K562 (cell line): Measurements from ENCODE around the gene RFLNA. TPM values are rescaled to one million over a fixed set of nuclear protein-coding genes. Genes with fewer than 3 reads are reported as not detected.

Experiments used
- ATAC-seq: fragments of 200-7000 bp; cut with Tn5 transposase; 3 replicates; pipeline ENCODE4 v1.9.1; 2020; ENCODE audit warnings: moderate library complexity
- BruUV-seq: library from RNA; stranded (reverse); fragments of 400-500 nt; replicated peaks from 2 replicates; lab custom pipeline; 2021; lab: Mats Ljungman, UMichigan
- CTCF ChIA-PET: fragments of 300-600 bp; formaldehyde crosslinking; extraction: SDS; loops from one replicate; lab custom pipeline; 2021; ENCODE audit warnings: low intra/inter-chr PET ratio; lab: Yijun Ruan, JAX
- POLR2A ChIA-PET: fragments of 300-600, 350-650 bp; sonication (Branson Sonifier 250); formaldehyde crosslinking; extraction: SDS; loops from one replicate; lab custom pipeline; 2021; ENCODE audit warnings: antibody characterized with exemption, inconsistent platforms; lab: Yijun Ruan, JAX
- DNase-seq, 4 experiments: peaks; one replicate each; pipeline versions ENCODE4 v3.0.0 to v3.0.0-alpha.2; 2011 to 2018; ENCODE audit warnings: low spot score in 3 of 4, mixed read lengths in 3 of 4; ENCODE audit errors: extremely low read depth in 1 of 4
- FAIRE-seq: peaks from 2 replicates; lab custom pipeline; 2011; peaks lifted over from hg19 to GRCh38; lab: Jason Lieb, UNC
- H2AFZ ChIP-seq: 2 replicates; pipeline ENCODE4 v1.6.0; 2011; ENCODE audit warnings: low read depth, low read length, control low read depth, inconsistent platforms
- H3K27ac ChIP-seq: fragments of 200-600 bp; 3 replicates; pipeline ENCODE4 v1.8.0; 2011; ENCODE audit warnings: low read depth, mild to moderate bottlenecking, control low read depth, inconsistent platforms, low read length, moderate library complexity, mixed read lengths; ENCODE audit errors: extremely low read depth
- H3K27me3 ChIP-seq, 2 experiments: fragments of 300-600 bp in 1 of 2; 2 replicates in 1 of 2; 3 replicates in 1 of 2; pipeline versions ENCODE4 v1.6.0 to v1.8.0; 2011; ENCODE audit warnings: inconsistent platforms in 2 of 2, low read length in 2 of 2, mild to moderate bottlenecking in 1 of 2, mixed read lengths in 1 of 2, moderate library complexity in 1 of 2; ENCODE audit not compliant: control insufficient read depth in 2 of 2, insufficient read depth in 2 of 2
- H3K36me3 ChIP-seq: fragments of 300-600 bp; 3 replicates; pipeline ENCODE4 v1.8.0; 2011; ENCODE audit warnings: mild to moderate bottlenecking, low read length, inconsistent platforms; ENCODE audit not compliant: control insufficient read depth, insufficient read depth
- H3K4me1 ChIP-seq, 2 experiments: fragments of 200-600 bp in 1 of 2; replicated peaks in 1 of 2; 2 replicates in 1 of 2; 3 replicates in 1 of 2; pipeline versions ENCODE4 v1.5.1 to v1.8.0; 2011; ENCODE audit warnings: inconsistent platforms in 2 of 2, low read length in 2 of 2, mild to moderate bottlenecking in 1 of 2, mixed read lengths in 1 of 2, moderate library complexity in 1 of 2; ENCODE audit not compliant: control insufficient read depth in 2 of 2, insufficient read depth in 2 of 2
- H3K4me2 ChIP-seq: 2 replicates; pipeline ENCODE4 v1.6.1; 2011; ENCODE audit warnings: low read length, control low read depth, inconsistent platforms, mixed read lengths; ENCODE audit not compliant: insufficient read depth
- H3K4me3 ChIP-seq: fragments of 200-600 bp; sonication (generic), shearing (Covaris generic); 2 replicates; pipeline ENCODE4 v1.5.1; 2016; ENCODE audit warnings: control low read depth, inconsistent platforms
- H3K79me2 ChIP-seq: fragments of 200-600 bp; 3 replicates; pipeline ENCODE4 v1.8.0; 2011; ENCODE audit warnings: low read length, inconsistent platforms; ENCODE audit not compliant: control insufficient read depth, insufficient read depth
- H3K9ac ChIP-seq, 2 experiments: 2 replicates each; pipeline versions ENCODE4 v1.6.0 to v1.6.1; 2011; ENCODE audit warnings: low read depth in 2 of 2, low read length in 2 of 2, control low read depth in 1 of 2, inconsistent platforms in 1 of 2, mild to moderate bottlenecking in 1 of 2, mixed read lengths in 1 of 2; ENCODE audit not compliant: insufficient read depth in 1 of 2
- H3K9me1 ChIP-seq: one replicate; pipeline ENCODE4 v1.6.0; 2011; ENCODE audit warnings: inconsistent platforms, mild to moderate bottlenecking, low read length, moderate library complexity; ENCODE audit not compliant: control insufficient read depth, insufficient read depth
- H3K9me3 ChIP-seq: replicated peaks from 2 replicates; pipeline ENCODE4 v1.5.1; 2011; ENCODE audit warnings: low read depth, low read length, inconsistent platforms; ENCODE audit not compliant: control insufficient read depth, insufficient read depth
- H4K20me1 ChIP-seq: replicated peaks from 2 replicates; pipeline ENCODE4 v1.6.1; 2011; ENCODE audit warnings: low read length, inconsistent platforms, mixed read lengths; ENCODE audit not compliant: control insufficient read depth, insufficient read depth
- PBX2 ChIP-seq, 2 experiments: IDR thresholded peaks in 1 of 2; conservative IDR thresholded peaks in 1 of 2; 2 replicates each; pipeline ENCODE4 v1.6.1; 2016; ENCODE audit warnings: low read depth in 2 of 2, mild to moderate bottlenecking in 1 of 2, missing compliant biosample characterization in 1 of 2, missing genetic modification characterization in 1 of 2, moderate library complexity in 1 of 2
- WGBS: fragments of 100-300 bp; shearing (Covaris generic); methylation state at CpG from one replicate; pipeline ENCODE4 v1.1.6; 2016; ENCODE audit warnings: low coverage, mixed read lengths; ENCODE audit not compliant: insufficient coverage; ENCODE audit errors: missing lambda C conversion rate; 5-methylcytosine and 5-hydroxymethylcytosine counted together
- in situ Hi-C: fragments of 300-500 bp; cut with MboI; formaldehyde crosslinking; loops from 4 replicates; pipeline ENCODE4 v1.15.0; 2018; ENCODE audit warnings: inconsistent platforms, mixed read lengths
- intact Hi-C: fragments of 100-400 bp; cut with micrococcal nuclease; formaldehyde crosslinking; loops from 2 replicates; pipeline ENCODE4 v1.14.2; 2022
- polyA plus RNA-seq, 8 experiments: library from polyadenylated mRNA; depleted of rRNA in 4 of 8; stranded (reverse) in 5 of 8; unstranded in 3 of 8; fragments of >200 nt; fragmentation: Nextera tagmentation in 2 of 8; fragmentation: Illumina TruSeq in 1 of 8; extraction: Ambion mirVana in 2 of 8; extraction: Trizol in 1 of 8; gene quantifications; 2 replicates each; pipeline versions ENCODE4 v1.2.1 to v1.2.3, GENCODE V29; 2011 to 2014; ENCODE audit warnings: inconsistent platforms in 1 of 8, missing spikeins in 1 of 8
- total RNA-seq, 7 experiments: library from RNA; depleted of rRNA in 6 of 7; stranded (reverse); fragments of >200 nt in 6 of 7; fragmentation: Illumina TruSeq in 2 of 7; extraction: Trizol in 2 of 7; gene quantifications; 2 replicates each; pipeline versions ENCODE4 v1.2.1 to v1.2.3, GENCODE V29; 2011 to 2021; ENCODE audit warnings: low replicate concordance in 1 of 7

Gene RFLNA
- total and polyA plus RNA-seq, 9 of the 15 experiments (the other 6 are each of a cell fraction or from before 2014, with no cell fraction given): not detected

DNA sequence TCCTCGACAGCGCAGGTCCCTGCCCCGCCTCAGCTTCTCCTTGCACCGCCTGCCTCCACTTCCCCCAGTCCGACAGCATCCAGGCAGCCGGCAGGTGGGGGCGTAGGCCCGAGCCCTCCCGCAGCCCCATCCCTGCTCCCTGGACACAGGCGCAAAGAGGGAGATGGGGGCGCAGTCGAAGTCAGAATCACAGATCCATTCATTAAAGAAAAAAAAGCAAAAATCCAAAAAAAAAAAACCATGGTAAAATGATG is 41.2 kb downstream of the RFLNA start:
- H3K4me1 ChIP-seq: peaks cover 0 to 15% of the 10 kb centered on the region in 2 experiments; a peak in 2 of 5 replicates
- peaks cover 64% of the 10 kb centered on the region; the same call in 2 of the 3 replicates for H3K36me3 ChIP-seq
- no peaks in the 10 kb centered on the region for H3K27me3 ChIP-seq
- DNase-seq (no peak), ATAC-seq (no peak), FAIRE-seq (no peak)
- no peak overlapping the region for H3K27ac ChIP-seq
- ChIA-PET POLR2A (no interaction called here), CTCF (no interaction called here)
- no peak overlapping the region for H2AFZ ChIP-seq
- intact Hi-C loops (no loop called here), in situ Hi-C loops (loop anchor here (10.0 kb wide), 1 partner anchor 429 kb away; no protein-coding TSS in a partner anchor)
- H3K79me2 ChIP-seq: no peaks in the 10 kb centered on the region
- no peaks in the 10 kb centered on the region for H3K9me1 ChIP-seq
- BruUV-seq: no TSS peak
- H3K4me3 ChIP-seq: no peak overlapping the region
- H3K9me3 ChIP-seq: no peaks in the 10 kb centered on the region
- no peak overlapping the region for H3K9ac ChIP-seq
- H4K20me1 ChIP-seq: no peaks in the 10 kb centered on the region
- TF ChIP-seq PBX2 (CRISPR knock-in tag; IDR thresholded peaks at IDR 0.05; ENCODE audit: low read depth) (no peak), PBX2 (tag; conservative IDR thresholded peaks at IDR 0.05; ENCODE audit: low read depth) (no peak)
- WGBS: 100% methylated on average over 6 of the region's 12 CpGs
- no peak overlapping the region for H3K4me2 ChIP-seq
